H1 (cell line): ENCODE measurements around the gene HLA-E. TPM values are rescaled to one million over a fixed set of nuclear protein-coding genes. Genes with fewer than 3 reads are reported as not detected.

Source experiments
- CTCF ChIA-PET: fragments of 300-600 bp; sonication (Branson Sonifier 250); formaldehyde crosslinking; loops from one replicate; lab custom pipeline; 2021; ENCODE audit not compliant: partially characterized antibody; lab: Charles Lee
- POLR2A ChIA-PET: fragments of 300-600 bp; sonication (Branson Sonifier 250); formaldehyde crosslinking; loops from one replicate; lab custom pipeline; 2021; ENCODE audit warnings: inconsistent platforms; ENCODE audit not compliant: partially characterized antibody; lab: Charles Lee
- DNase-seq, 2 experiments: peaks; one replicate each; pipeline versions ENCODE4 v3.0.0 to v3.0.0-alpha.2; 2010 to 2022; ENCODE audit warnings: low spot score in 2 of 2, low read depth in 1 of 2, mixed read lengths in 1 of 2
- FAIRE-seq: peaks from 2 replicates; lab custom pipeline; 2011; peaks lifted over from hg19 to GRCh38; lab: Jason Lieb, UNC
- H2AFZ ChIP-seq: 2 replicates; pipeline ENCODE4 v1.8.1; 2012; ENCODE audit warnings: low read length, inconsistent platforms
- H2AK5ac ChIP-seq: 2 replicates; pipeline ENCODE4 v1.6.1; 2013; ENCODE audit warnings: low read depth, low read length
- H2BK120ac ChIP-seq: replicated peaks from 2 replicates; pipeline ENCODE3; 2013; ENCODE audit warnings: low read depth, low read length, inconsistent platforms
- H2BK12ac ChIP-seq: 2 replicates; pipeline ENCODE4 v1.6.1; 2013; ENCODE audit warnings: low read depth, low read length
- H2BK15ac ChIP-seq: 2 replicates; pipeline ENCODE4 v1.6.1; 2013; ENCODE audit warnings: low read length
- H2BK20ac ChIP-seq: 2 replicates; pipeline ENCODE4 v1.6.1; 2013; ENCODE audit warnings: low read length
- H2BK5ac ChIP-seq: 2 replicates; pipeline ENCODE4 v1.6.1; 2013; ENCODE audit warnings: low read depth, low read length
- H3K14ac ChIP-seq: 2 replicates; pipeline ENCODE4 v1.6.1; 2013; ENCODE audit warnings: inconsistent platforms; ENCODE audit not compliant: insufficient read length
- H3K18ac ChIP-seq: 2 replicates; pipeline ENCODE4 v1.6.1; 2013; ENCODE audit warnings: low read length; ENCODE audit errors: extremely low read depth
- H3K23ac ChIP-seq: 2 replicates; pipeline ENCODE4 v1.6.1; 2013; ENCODE audit warnings: inconsistent platforms; ENCODE audit not compliant: insufficient read length
- H3K23me2 ChIP-seq: 2 replicates; pipeline ENCODE4 v1.6.1; 2013; ENCODE audit warnings: low read depth, low read length
- H3K27ac ChIP-seq: 2 replicates; pipeline ENCODE4 v1.6.1; 2011; ENCODE audit warnings: low read depth, low read length, inconsistent platforms
- H3K27me3 ChIP-seq, 4 experiments: replicated peaks in 1 of 4; 1 replicate in 1 of 4; 2 replicates in 3 of 4; pipeline versions ENCODE4 v1.6.1 to v1.8.1; 2011 to 2013; ENCODE audit warnings: low read length in 3 of 4, mild to moderate bottlenecking in 3 of 4, inconsistent platforms in 2 of 4, mixed read lengths in 2 of 4, moderate library complexity in 1 of 4; ENCODE audit not compliant: control insufficient read depth in 3 of 4, insufficient read depth in 3 of 4; ENCODE audit errors: extremely low read depth in 1 of 4
- H3K36me3 ChIP-seq, 4 experiments: 2 replicates each; pipeline versions ENCODE4 v1.6.1 to v1.8.1; 2011 to 2013; ENCODE audit warnings: mild to moderate bottlenecking in 4 of 4, low read length in 3 of 4, moderate library complexity in 2 of 4, control low read depth in 1 of 4, inconsistent platforms in 1 of 4; ENCODE audit not compliant: insufficient read depth in 4 of 4, control insufficient read depth in 2 of 4
- H3K4ac ChIP-seq: replicated peaks from 2 replicates; pipeline ENCODE3; 2013; ENCODE audit warnings: low read length, low read depth, mixed read lengths, inconsistent platforms; ENCODE audit not compliant: insufficient read length
- H3K4me1 ChIP-seq, 4 experiments: replicated peaks in 1 of 4; 1 replicate in 1 of 4; 2 replicates in 3 of 4; pipeline versions ENCODE4 v1.6.1 to v1.8.1; 2011 to 2013; ENCODE audit warnings: low read length in 3 of 4, inconsistent platforms in 2 of 4, mixed read lengths in 1 of 4; ENCODE audit not compliant: insufficient read depth in 4 of 4, control insufficient read depth in 3 of 4
- H3K4me2 ChIP-seq, 2 experiments: 2 replicates each; pipeline versions ENCODE4 v1.6.1 to v1.8.1; 2011 to 2013; ENCODE audit warnings: low read depth in 2 of 2, low read length in 2 of 2, control low read depth in 1 of 2, inconsistent platforms in 1 of 2, mild to moderate bottlenecking in 1 of 2; ENCODE audit not compliant: insufficient read depth in 1 of 2
- H3K4me3 ChIP-seq, 4 experiments: fragments of 200-600, 300-600 bp in 1 of 4; sonication (generic), shearing (Covaris generic), sonication (Bioruptor Twin) in 1 of 4; 2 replicates each; pipeline versions ENCODE4 v1.5.1 to v1.8.1; 2011 to 2016; ENCODE audit warnings: low read length in 4 of 4, low read depth in 3 of 4, control low read depth in 2 of 4, inconsistent platforms in 2 of 4, mild to moderate bottlenecking in 2 of 4, mixed read lengths in 1 of 4, moderate library complexity in 1 of 4; ENCODE audit not compliant: insufficient read depth in 2 of 4; ENCODE audit errors: extremely low read depth in 1 of 4
- H3K56ac ChIP-seq: replicated peaks from 2 replicates; pipeline ENCODE3; 2013; ENCODE audit warnings: low read depth, mild to moderate bottlenecking, mixed read lengths, low read length, inconsistent platforms; ENCODE audit not compliant: insufficient read length
- H3K79me1 ChIP-seq: 2 replicates; pipeline ENCODE4 v1.6.1; 2013; ENCODE audit warnings: low read depth, low read length, control low read depth
- H3K79me2 ChIP-seq, 2 experiments: 2 replicates each; pipeline versions ENCODE4 v1.6.1 to v1.8.1; 2012 to 2013; ENCODE audit warnings: low read length in 2 of 2, mild to moderate bottlenecking in 2 of 2, inconsistent platforms in 1 of 2; ENCODE audit not compliant: insufficient read depth in 2 of 2, control insufficient read depth in 1 of 2
- H3K9ac ChIP-seq, 4 experiments: replicated peaks in 1 of 4; 1 replicate in 1 of 4; 2 replicates in 3 of 4; pipeline versions ENCODE4 v1.6.1 to v1.8.1; 2011 to 2013; ENCODE audit warnings: low read depth in 3 of 4, low read length in 3 of 4, control low read depth in 2 of 4, mild to moderate bottlenecking in 2 of 4, moderate library complexity in 2 of 4, inconsistent platforms in 1 of 4; ENCODE audit errors: extremely low read depth in 1 of 4
- H3K9me3 ChIP-seq, 2 experiments: 2 replicates each; pipeline versions ENCODE4 v1.6.1 to v1.8.1; 2012 to 2013; ENCODE audit warnings: mild to moderate bottlenecking in 2 of 2, moderate library complexity in 2 of 2, control low read depth in 1 of 2, inconsistent platforms in 1 of 2, low read depth in 1 of 2, low read length in 1 of 2, mixed read lengths in 1 of 2; ENCODE audit not compliant: insufficient read depth in 2 of 2
- H4K20me1 ChIP-seq, 2 experiments: replicated peaks in 1 of 2; 2 replicates each; pipeline versions ENCODE3 to v1.8.1; 2011 to 2013; ENCODE audit warnings: inconsistent platforms in 2 of 2, low read length in 2 of 2, mild to moderate bottlenecking in 1 of 2; ENCODE audit not compliant: insufficient read depth in 2 of 2, control insufficient read depth in 1 of 2
- H4K5ac ChIP-seq: 2 replicates; pipeline ENCODE4 v1.6.1; 2013; ENCODE audit warnings: low read length, low read depth, mixed read lengths, inconsistent platforms; ENCODE audit not compliant: insufficient read length
- H4K8ac ChIP-seq: 2 replicates; pipeline ENCODE4 v1.8.0; 2013; ENCODE audit warnings: mild to moderate bottlenecking, moderate library complexity, low read length, inconsistent platforms; ENCODE audit not compliant: insufficient read depth; ENCODE audit errors: extremely low read depth
- H4K91ac ChIP-seq: replicated peaks from 2 replicates; pipeline ENCODE3; 2013; ENCODE audit warnings: low read length, mixed read lengths, inconsistent platforms; ENCODE audit not compliant: insufficient read length
- CHD2 ChIP-seq: IDR thresholded peaks from 2 replicates; pipeline ENCODE4 v1.6.1; 2012; ENCODE audit warnings: low read length, improper control_type of control experiment
- JUND ChIP-seq: IDR thresholded peaks from 2 replicates; pipeline ENCODE4 v1.6.1; 2011; ENCODE audit warnings: mild to moderate bottlenecking, improper control_type of control experiment, low read length
- RBBP5 ChIP-seq: IDR thresholded peaks from 2 replicates; pipeline ENCODE4 v1.7.1; 2012; ENCODE audit warnings: low read depth, mild to moderate bottlenecking, inconsistent platforms, low read length, moderate library complexity, borderline replicate concordance
- SIX5 ChIP-seq: IDR thresholded peaks from 2 replicates; pipeline ENCODE4 v1.6.1; 2011; ENCODE audit warnings: mild to moderate bottlenecking, low read depth, low read length
- WGBS, 2 experiments: shearing (Covaris generic) in 1 of 2; methylation state at CpG; one replicate each; pipeline versions ENCODE4 v1.1.6 to v1.1.7; 2013 to 2015; ENCODE audit warnings: low lambda C conversion rate in 2 of 2, mixed read lengths in 2 of 2, inconsistent platforms in 1 of 2, low coverage in 1 of 2, missing lambda C conversion rate in 1 of 2; ENCODE audit not compliant: insufficient replicate concordance in 2 of 2, insufficient coverage in 1 of 2, insufficient read length in 1 of 2; ENCODE audit errors: extremely low coverage in 1 of 2, missing lambda C conversion rate in 1 of 2; 5-methylcytosine and 5-hydroxymethylcytosine counted together
- polyA plus RNA-seq, 7 experiments: library from polyadenylated mRNA; depleted of rRNA in 3 of 7; stranded (reverse) in 5 of 7; unstranded in 2 of 7; fragments of >200 nt in 5 of 7; fragments of 200-250 nt in 2 of 7; gene quantifications; 1 replicate in 5 of 7; 2 replicates in 1 of 7; 4 replicates in 1 of 7; pipeline versions ENCODE4 v1.2.1 to v1.2.3, GENCODE V29; 2011 to 2013; ENCODE audit warnings: missing spikeins in 2 of 7, mixed read lengths in 2 of 7
- total RNA-seq: library from RNA; stranded (reverse); fragmentation: NEBNext Ultra II Directional; extraction: Animal tissue kit (Norgen Biotek cat#: 25700); gene quantifications from 2 replicates; pipeline ENCODE4 v1.2.1, GENCODE V29; 2021

HLA-E gene
- total and polyA plus RNA-seq, 2 of the 8 experiments (the other 6 are each of a cell fraction or from before 2014, with no cell fraction given) = 20.2 to 28.0 TPM

DNA sequence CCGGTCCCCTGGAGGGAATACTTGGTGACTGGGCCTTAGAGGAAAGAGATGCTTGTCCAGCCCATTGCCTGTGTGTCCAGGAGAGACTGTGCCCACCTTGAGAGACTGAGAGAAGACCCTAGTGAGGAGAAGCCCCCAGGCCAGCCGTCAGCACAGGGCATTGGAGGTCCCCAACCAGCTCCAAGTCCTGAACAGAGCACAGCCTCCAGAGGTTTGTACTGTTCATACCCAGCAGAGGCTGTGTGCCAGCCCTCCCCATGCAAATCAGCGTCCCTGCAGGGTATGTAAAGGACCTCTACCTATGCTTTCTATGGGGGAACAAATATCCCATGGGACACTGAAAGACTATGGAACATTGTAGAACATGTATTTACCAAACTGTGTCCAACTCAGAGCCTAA is 8.4 kb downstream of the HLA-E start:
- no peak overlapping the region for H2BK120ac ChIP-seq
- no peaks in the 10 kb centered on the region for H3K79me1 ChIP-seq
- H3K36me3 ChIP-seq = no peaks in the 10 kb centered on the region; a peak in 1 of 8 replicates
- ChIA-PET CTCF (interaction anchor here (2.9 kb wide), 1 partner anchor 15 kb away, joined by 9 read pairs; no protein-coding TSS in a partner anchor), POLR2A (no interaction called here)
- no peak overlapping the region for H4K5ac ChIP-seq
- no peaks in the 10 kb centered on the region for H3K27me3 ChIP-seq
- no peak overlapping the region for H3K9ac ChIP-seq
- H3K56ac ChIP-seq = no peak overlapping the region
- H2BK15ac ChIP-seq = no peak overlapping the region
- peaks cover 0 to 3% of the 10 kb centered on the region in 2 experiments; a peak in 1 of 4 replicates for H3K9me3 ChIP-seq
- TF ChIP-seq JUND (no peak), CHD2 (no peak), RBBP5 (no peak), SIX5 (no peak)
- H3K18ac ChIP-seq = no peak overlapping the region
- H3K4me1 ChIP-seq = no peaks in the 10 kb centered on the region; a peak in 1 of 7 replicates
- H3K4me2 ChIP-seq = no peak overlapping the region
- no peak overlapping the region for H4K91ac ChIP-seq
- H3K79me2 ChIP-seq = no peaks in the 10 kb centered on the region
- DNase-seq = no peak
- H3K27ac ChIP-seq = no peak overlapping the region
- no peak overlapping the region for H2BK5ac ChIP-seq
- no peaks in the 10 kb centered on the region for H4K20me1 ChIP-seq
- H2BK12ac ChIP-seq = no peak overlapping the region
- no peak overlapping the region for H2BK20ac ChIP-seq
- H3K23me2 ChIP-seq = no peaks in the 10 kb centered on the region
- no peak overlapping the region for H3K23ac ChIP-seq
- no peak overlapping the region for H3K14ac ChIP-seq
- H4K8ac ChIP-seq = no peak overlapping the region
- no peak overlapping the region for H3K4ac ChIP-seq
- WGBS, 2 experiments = 76% methylated on average over 3 of the region's 3 CpGs; no CpG with 5 or more reads in 1 of the 2 experiments
- H2AFZ ChIP-seq = no peak overlapping the region
- H3K4me3 ChIP-seq = no peak overlapping the region
- no peak overlapping the region for H2AK5ac ChIP-seq
- no peak for FAIRE-seq
